Activated naive CD8-positive, alpha-beta T cell (primary cell): ENCODE measurements around the gene MPPED2.

ENCODE experiments used
- H3K27ac Mint-ChIP-seq: one replicate; pipeline ENCODE4 v1.8.0; 2021; ENCODE audit warnings: mixed read lengths
- H3K27me3 Mint-ChIP-seq: one replicate; pipeline ENCODE4 v1.8.0; 2021; ENCODE audit warnings: mixed read lengths
- H3K36me3 Mint-ChIP-seq: one replicate; pipeline ENCODE4 v1.8.0; 2021; ENCODE audit warnings: mixed read lengths
- H3K4me1 Mint-ChIP-seq: one replicate; pipeline ENCODE4 v1.8.0; 2021; ENCODE audit warnings: low read depth, mixed read lengths
- H3K4me3 Mint-ChIP-seq: one replicate; pipeline ENCODE4 v1.8.0; 2021; ENCODE audit warnings: mild to moderate bottlenecking, mixed read lengths
- H3K9me3 Mint-ChIP-seq: one replicate; pipeline ENCODE4 v1.8.0; 2021; ENCODE audit warnings: low read depth, mixed read lengths

Gene MPPED2

DNA sequence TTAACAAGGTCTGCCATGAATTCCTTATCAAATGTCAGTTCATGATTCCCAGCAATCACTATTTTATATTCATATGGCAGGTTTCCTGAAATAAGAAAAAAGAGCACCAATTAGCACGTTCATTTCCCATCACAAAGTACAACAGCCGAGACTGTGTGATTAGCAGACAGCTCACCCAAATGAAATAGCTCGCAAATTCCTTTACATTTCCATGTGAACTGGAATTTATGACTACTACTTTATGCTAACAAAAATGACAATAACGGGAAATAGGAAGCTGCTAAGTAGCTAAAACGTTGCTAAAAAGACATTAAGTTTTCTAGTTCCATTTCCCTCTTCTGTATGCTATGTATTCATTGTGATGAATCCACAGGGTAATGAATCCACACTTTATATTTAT is 90.7 kb downstream of the MPPED2 start:
- no peaks in the 10 kb centered on the region for H3K36me3 Mint-ChIP-seq
- H3K4me3 Mint-ChIP-seq, result no peak overlapping the region
- no peaks in the 10 kb centered on the region for H3K4me1 Mint-ChIP-seq
- no peak overlapping the region for H3K27ac Mint-ChIP-seq
- H3K27me3 Mint-ChIP-seq, result peaks cover 2% of the 10 kb centered on the region
- no peaks in the 10 kb centered on the region for H3K9me3 Mint-ChIP-seq

DNA sequence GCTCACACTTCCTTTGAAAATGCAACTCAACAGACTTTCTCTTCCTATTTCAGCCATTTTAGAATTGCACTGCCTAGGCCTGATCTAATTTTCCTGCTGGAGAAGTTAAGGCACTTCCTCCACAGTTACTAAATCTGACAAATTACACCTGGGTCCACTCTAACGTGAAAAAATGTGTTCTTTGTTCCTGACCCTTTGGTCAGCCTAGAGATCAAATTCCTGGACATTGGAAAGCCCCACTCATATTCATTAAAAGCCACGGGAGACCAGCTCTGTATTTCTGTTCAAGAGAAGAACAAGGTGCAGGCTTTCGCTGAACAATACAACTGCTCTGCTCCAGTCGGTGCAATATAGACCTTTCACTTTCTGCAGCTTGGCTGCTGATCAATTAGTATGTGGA is 96.6 kb downstream of the MPPED2 start:
- H3K4me3 Mint-ChIP-seq, result no peak overlapping the region
- no peaks in the 10 kb centered on the region for H3K4me1 Mint-ChIP-seq
- no peaks in the 10 kb centered on the region for H3K36me3 Mint-ChIP-seq
- no peak overlapping the region for H3K27ac Mint-ChIP-seq
- peaks cover 2% of the 10 kb centered on the region for H3K27me3 Mint-ChIP-seq
- H3K9me3 Mint-ChIP-seq, result no peaks in the 10 kb centered on the region

DNA sequence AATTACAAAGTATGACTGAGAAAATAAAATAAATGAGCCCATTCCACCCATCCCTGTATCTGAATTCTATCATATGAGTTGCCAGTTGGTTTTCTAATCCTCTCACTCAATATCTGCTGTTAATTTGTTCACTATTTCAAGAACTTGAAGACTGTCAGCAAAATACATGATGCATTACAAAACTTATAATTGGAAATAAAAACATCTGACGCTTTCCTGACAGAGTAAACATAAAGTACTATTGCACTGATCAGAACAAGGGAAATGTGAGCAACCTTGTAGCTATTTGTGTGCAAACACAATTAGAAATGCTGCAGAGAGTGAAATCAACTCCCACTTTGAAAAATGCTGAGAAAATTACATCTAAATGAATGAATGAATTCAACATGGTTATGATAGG is 97.1 kb downstream of the MPPED2 start:
- peaks cover 2% of the 10 kb centered on the region for H3K27me3 Mint-ChIP-seq
- no peak overlapping the region for H3K27ac Mint-ChIP-seq
- no peaks in the 10 kb centered on the region for H3K4me1 Mint-ChIP-seq
- no peaks in the 10 kb centered on the region for H3K36me3 Mint-ChIP-seq
- no peak overlapping the region for H3K4me3 Mint-ChIP-seq
- H3K9me3 Mint-ChIP-seq, result no peaks in the 10 kb centered on the region

DNA sequence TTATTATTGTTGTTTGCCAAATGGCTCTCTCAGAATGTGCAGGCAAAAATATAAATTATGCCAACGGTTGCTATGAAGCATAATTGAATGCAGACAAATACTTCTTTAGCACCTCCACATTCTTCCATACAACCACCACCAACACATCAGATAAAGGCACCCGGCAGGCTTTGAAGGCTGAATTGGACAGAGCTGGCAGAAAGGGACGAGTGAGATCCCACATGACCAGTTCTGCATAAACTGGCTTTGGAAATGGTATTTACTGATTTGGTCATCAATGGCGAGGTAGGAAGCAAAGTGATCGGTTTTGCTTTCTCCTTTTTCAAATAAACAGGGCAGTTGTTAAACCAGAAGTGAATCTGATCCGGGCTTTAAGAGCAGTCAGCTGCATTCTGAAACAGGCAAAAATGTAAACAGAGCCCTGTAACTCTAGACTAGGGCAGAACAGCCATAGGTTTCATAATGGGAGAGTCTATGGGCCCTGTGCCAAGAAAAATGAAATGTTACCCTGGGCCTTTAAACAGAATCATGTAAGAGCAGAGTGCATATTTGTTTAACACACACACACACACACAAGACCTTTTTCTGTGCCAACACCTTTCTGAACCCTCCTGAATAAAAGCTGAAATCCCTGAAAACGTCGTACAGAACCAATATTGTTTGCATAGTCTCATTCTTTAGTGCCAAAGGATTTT is 97.7 kb downstream of the MPPED2 start:
- H3K27me3 Mint-ChIP-seq, result peaks cover 2% of the 10 kb centered on the region
- no peaks in the 10 kb centered on the region for H3K9me3 Mint-ChIP-seq
- no peak overlapping the region for H3K27ac Mint-ChIP-seq
- H3K36me3 Mint-ChIP-seq, result no peaks in the 10 kb centered on the region
- no peak overlapping the region for H3K4me3 Mint-ChIP-seq
- H3K4me1 Mint-ChIP-seq, result no peaks in the 10 kb centered on the region

DNA sequence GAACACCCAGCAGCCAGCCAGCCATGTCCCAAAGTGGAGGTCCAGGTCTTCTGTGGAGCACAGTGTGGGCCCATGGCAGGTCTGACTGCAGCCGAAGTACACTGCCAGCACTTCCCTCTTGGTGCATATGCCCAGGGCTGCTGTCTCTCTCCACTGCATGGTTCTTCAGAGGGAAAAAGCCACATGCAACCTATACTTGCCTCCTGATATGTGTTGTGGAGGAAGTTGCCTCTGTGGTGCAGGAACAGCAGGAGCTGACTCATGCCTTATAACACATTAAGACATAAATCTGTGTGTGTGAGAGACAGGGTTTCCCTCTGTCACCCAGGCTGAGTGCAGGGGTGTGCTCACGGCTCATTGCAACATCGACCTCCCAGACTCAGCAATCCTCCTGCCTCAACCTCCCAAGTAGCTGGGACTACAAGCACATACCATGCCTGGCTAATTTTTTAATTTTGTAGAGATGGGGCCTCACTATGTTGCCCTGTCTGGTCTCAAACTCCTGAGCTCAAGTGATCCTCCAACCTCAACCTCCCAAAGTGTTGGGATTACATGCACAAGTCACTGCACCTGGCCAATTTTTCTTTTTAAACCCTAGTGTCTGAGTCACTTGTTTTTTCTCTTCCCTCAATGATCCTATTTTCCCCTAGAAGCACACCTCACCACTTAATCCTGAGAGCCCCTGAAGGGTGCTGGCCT is 98.8 kb downstream of the MPPED2 start:
- H3K27ac Mint-ChIP-seq, result no peak overlapping the region
- H3K9me3 Mint-ChIP-seq, result no peaks in the 10 kb centered on the region
- no peak overlapping the region for H3K4me3 Mint-ChIP-seq
- no peaks in the 10 kb centered on the region for H3K4me1 Mint-ChIP-seq
- no peaks in the 10 kb centered on the region for H3K36me3 Mint-ChIP-seq
- peaks cover 2% of the 10 kb centered on the region for H3K27me3 Mint-ChIP-seq

DNA sequence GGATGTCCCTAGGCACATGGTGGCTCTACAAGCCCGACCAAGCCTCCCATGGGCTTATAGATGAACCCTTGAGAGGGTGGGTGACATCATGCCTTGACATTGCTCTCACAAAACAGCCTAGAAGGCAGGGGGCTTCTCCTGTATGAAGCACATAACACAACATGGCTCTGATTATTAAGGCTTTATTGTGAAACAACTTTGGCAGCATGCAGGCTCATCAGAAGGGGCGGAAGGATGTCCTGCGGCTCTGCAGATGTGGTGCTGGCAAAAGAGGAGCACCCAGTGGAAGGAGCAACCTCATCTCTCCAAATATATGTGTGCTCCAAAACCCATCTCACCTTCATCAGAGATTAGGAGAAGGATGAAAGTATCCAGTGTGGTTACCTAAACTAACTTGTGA is 100.4 kb downstream of the MPPED2 start:
- no peaks in the 10 kb centered on the region for H3K9me3 Mint-ChIP-seq
- H3K4me1 Mint-ChIP-seq, result no peaks in the 10 kb centered on the region
- H3K27ac Mint-ChIP-seq, result no peak overlapping the region
- H3K4me3 Mint-ChIP-seq, result no peak overlapping the region
- no peaks in the 10 kb centered on the region for H3K36me3 Mint-ChIP-seq
- peaks cover 2% of the 10 kb centered on the region for H3K27me3 Mint-ChIP-seq

DNA sequence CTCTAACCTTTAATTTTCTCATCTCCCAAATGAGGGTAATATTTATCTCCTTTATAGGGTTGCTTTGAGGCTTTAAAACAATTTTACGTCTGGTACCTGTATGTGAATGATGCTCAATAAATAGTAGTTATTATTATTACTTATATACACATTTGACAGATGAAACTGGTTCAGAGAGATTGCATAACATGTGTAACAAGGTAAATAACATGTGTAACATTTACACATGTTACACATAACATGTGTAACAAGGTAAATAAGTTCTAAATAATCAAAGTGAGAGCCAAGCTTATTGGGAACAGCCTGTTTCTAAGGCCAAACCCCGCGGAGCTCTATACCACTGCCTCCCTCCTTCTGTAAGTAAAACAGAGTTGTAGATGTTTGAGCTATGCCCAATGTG is 100.9 kb downstream of the MPPED2 start:
- H3K27me3 Mint-ChIP-seq, result peaks cover 2% of the 10 kb centered on the region
- no peak overlapping the region for H3K27ac Mint-ChIP-seq
- H3K36me3 Mint-ChIP-seq, result no peaks in the 10 kb centered on the region
- H3K4me3 Mint-ChIP-seq, result no peak overlapping the region
- H3K9me3 Mint-ChIP-seq, result no peaks in the 10 kb centered on the region
- H3K4me1 Mint-ChIP-seq, result no peaks in the 10 kb centered on the region

DNA sequence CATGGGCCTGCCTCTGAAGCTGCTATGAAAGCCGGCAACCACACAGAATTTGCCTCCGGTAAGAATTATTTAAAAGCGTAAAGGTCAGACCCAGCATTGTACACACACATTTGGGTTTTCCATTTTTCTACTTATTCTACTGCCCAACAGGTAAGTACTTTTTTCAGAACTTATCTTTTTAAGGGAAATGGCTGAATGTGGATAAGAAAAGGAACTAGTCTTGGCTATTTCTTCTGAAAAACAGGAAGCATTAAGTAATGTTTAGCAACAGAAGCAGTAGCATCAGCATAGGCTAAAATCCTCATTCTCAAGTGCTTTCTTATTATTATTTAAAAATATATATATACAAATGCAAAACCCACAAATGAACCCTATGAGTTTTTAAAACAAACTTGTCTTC is 103.1 kb downstream of the MPPED2 start:
- peaks cover 2% of the 10 kb centered on the region for H3K27me3 Mint-ChIP-seq
- H3K4me3 Mint-ChIP-seq, result no peak overlapping the region
- no peaks in the 10 kb centered on the region for H3K9me3 Mint-ChIP-seq
- no peaks in the 10 kb centered on the region for H3K4me1 Mint-ChIP-seq
- no peaks in the 10 kb centered on the region for H3K36me3 Mint-ChIP-seq
- no peak overlapping the region for H3K27ac Mint-ChIP-seq

DNA sequence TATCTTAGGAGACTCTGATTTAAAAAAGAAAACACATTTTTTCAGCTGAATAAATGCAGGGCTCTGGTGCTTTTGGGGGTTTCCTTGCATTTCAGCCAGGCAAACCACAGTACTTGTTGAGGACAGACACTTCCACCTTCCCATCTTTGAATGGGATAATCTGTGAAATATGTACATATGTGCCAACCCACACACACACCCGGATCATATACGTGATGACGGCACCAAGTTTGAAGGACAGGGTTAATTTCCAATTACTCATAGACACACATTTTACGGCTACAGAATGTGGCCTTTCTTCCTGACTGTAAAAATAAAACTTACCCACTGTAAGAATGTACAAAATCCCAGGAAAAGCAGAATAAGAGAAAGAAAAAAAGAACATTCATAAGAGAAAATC is 104.4 kb downstream of the MPPED2 start:
- H3K9me3 Mint-ChIP-seq, result no peaks in the 10 kb centered on the region
- H3K36me3 Mint-ChIP-seq, result no peaks in the 10 kb centered on the region
- no peak overlapping the region for H3K4me3 Mint-ChIP-seq
- no peak overlapping the region for H3K27ac Mint-ChIP-seq
- H3K4me1 Mint-ChIP-seq, result no peaks in the 10 kb centered on the region
- H3K27me3 Mint-ChIP-seq, result peaks cover 2% of the 10 kb centered on the region

DNA sequence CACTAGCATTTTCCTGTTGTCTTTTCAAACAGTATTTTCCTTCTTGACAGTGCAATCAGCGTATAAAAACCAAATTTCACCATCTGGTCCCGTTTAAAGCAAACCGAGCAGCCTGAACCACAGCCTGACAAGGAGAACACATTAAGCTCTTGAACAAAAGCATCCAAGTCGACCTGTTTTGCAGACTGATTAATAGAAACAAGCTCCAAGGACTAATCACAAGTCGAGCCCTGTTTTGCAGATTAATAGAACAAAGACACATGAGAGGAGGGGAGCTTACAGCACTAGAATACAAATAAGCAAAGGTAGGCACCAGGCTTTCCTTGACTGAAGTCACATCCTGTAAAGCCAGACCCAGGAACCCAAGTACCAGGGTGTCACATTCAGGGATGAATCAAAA is 104.8 kb downstream of the MPPED2 start:
- Mint-ChIP-seq H3K4me3 (no peak overlapping the region), H3K4me1 (no peaks in the 10 kb centered on the region), H3K36me3 (no peaks in the 10 kb centered on the region), H3K9me3 (no peaks in the 10 kb centered on the region), H3K27me3 (peaks cover 2% of the 10 kb centered on the region), H3K27ac (no peak overlapping the region)

DNA sequence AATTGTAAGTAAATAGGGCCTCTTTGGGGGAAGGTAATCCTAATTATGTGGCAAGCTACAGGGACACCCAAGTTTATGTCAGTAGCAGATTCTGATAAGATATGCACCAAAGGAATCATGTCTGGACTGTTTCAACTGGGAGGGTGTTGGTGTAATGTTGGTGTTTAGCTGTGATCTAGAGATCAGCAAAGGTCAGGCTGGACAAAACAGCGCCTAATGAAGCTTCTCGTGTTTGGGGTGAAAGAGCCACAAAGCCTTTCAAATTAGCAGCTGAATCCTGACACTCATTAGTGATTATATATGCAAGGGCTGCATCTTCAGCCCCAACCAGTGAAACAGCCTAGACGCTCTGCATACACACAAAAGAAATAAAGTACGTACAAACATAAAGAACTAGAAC is 106.3 kb downstream of the MPPED2 start:
- H3K27me3 Mint-ChIP-seq, result peaks cover 2% of the 10 kb centered on the region
- no peak overlapping the region for H3K4me3 Mint-ChIP-seq
- no peaks in the 10 kb centered on the region for H3K4me1 Mint-ChIP-seq
- no peaks in the 10 kb centered on the region for H3K9me3 Mint-ChIP-seq
- H3K36me3 Mint-ChIP-seq, result no peaks in the 10 kb centered on the region
- H3K27ac Mint-ChIP-seq, result no peak overlapping the region

DNA sequence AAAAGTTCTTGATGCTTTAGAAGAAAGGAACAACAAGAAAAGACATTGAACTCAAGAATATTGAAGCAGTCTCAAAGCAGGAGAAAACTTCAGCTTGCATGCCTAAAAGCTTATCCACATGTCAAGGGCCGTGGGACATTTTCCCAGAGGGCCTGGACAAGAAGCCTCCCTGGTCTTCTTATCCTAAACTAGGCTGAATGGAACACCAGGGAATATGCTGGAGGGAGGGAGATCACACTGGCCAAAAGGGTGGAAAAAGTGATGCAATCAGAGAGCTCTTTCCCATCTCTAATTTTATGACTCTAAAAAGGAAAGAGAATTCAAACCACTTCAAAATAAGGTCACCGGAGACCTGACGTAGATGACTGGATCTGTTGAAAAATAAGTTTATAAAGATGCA is 107.2 kb downstream of the MPPED2 start:
- Mint-ChIP-seq H3K27me3 (peaks cover 2% of the 10 kb centered on the region), H3K36me3 (no peaks in the 10 kb centered on the region), H3K4me3 (no peak overlapping the region), H3K4me1 (no peaks in the 10 kb centered on the region), H3K27ac (no peak overlapping the region), H3K9me3 (no peaks in the 10 kb centered on the region)

DNA sequence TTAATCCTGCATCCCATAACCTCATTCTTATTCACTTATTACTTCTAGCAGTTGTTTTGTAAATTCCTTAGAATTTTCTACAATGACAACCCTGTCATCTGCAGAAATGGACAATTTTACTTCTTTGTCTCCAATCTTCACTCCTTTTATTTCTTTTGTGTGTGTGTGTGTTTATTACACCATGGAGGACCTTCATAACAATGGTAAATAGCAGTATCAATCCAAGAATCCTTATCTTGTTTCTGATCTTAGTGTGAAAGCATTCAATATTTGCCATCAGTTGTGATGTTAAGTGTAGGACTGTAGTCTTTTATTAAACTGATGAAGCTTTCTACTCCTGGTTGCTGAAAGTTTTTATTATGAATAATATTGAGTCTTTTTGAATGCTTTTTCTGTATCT is 109.1 kb downstream of the MPPED2 start:
- Mint-ChIP-seq H3K9me3 (no peaks in the 10 kb centered on the region), H3K4me3 (no peak overlapping the region), H3K27me3 (peaks cover 2% of the 10 kb centered on the region), H3K4me1 (no peaks in the 10 kb centered on the region), H3K36me3 (no peaks in the 10 kb centered on the region), H3K27ac (no peak overlapping the region)

DNA sequence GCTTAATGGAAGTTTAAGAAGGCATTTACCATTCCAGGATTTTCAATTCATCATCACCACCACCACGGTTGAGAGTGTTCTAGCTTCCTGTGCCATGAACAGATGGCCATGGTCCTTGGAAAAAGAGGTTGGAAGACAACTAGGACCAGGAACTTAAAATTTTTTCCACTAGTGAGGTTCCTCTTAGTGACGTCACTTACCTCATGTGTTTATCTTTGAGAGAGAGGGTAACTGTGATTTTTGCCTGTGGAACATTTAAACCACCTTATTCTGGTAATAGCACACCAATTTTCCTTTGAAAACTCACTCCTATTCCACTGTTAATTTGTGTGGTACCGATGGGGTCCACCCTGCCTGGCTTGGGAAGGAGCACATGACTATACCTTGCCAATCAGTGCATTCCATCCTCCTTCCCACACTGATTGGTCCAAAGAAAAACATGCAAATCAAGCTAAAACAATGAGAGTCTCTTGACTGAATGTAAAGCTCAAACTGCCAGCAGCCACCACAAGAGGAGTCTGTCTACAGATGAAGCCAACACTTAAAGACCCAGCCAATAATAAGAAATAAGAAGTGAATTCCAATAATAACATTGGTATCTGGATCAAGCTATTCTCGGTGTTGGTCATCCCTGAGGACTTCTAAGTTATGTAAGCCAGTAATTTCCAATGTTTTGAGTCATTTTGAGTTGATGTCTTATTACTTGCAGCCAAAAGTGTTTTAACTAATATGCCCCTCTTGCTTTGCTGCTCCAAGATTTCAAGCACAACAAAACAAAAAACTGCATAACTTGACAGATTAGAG is 111.8 kb downstream of the MPPED2 start:
- Mint-ChIP-seq H3K27me3 (peaks cover 4% of the 10 kb centered on the region), H3K4me1 (no peaks in the 10 kb centered on the region), H3K36me3 (no peaks in the 10 kb centered on the region), H3K9me3 (no peaks in the 10 kb centered on the region), H3K4me3 (no peak overlapping the region), H3K27ac (no peak overlapping the region)

DNA sequence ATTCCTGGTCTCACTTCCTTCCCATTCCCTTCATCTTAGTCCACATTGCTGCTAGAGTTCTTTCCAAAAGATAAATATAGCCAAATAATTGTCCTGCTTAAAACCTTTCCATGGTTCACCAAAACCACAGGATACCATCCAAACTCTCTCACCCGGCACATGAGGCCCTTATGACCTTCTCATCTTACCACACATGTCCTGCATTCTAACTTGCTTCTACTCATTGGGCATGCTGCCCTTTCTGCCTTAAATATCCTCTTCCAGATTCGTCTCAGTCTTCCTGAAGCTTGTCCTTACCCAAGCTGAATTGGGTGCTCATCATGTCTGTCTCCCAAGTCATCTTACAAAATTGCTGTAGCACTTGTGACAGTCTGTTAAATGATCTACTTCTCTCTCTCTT is 114.9 kb downstream of the MPPED2 start:
- H3K36me3 Mint-ChIP-seq, result no peaks in the 10 kb centered on the region
- no peaks in the 10 kb centered on the region for H3K9me3 Mint-ChIP-seq
- H3K27me3 Mint-ChIP-seq, result peaks cover 2% of the 10 kb centered on the region
- no peak overlapping the region for H3K27ac Mint-ChIP-seq
- no peaks in the 10 kb centered on the region for H3K4me1 Mint-ChIP-seq
- H3K4me3 Mint-ChIP-seq, result no peak overlapping the region
